Colonic mucosa (tissue), 4 donors: Measurements from ENCODE around the gene IL20RA. TPM values are rescaled to one million over a fixed set of nuclear protein-coding genes. Genes with fewer than 3 reads are reported as not detected.

ENCODE experiments used
- DNase-seq: peaks from one replicate; pipeline ENCODE4 v3.0.0-alpha.2; 2020
- H3K27ac ChIP-seq: fragments of 200-600 bp; one replicate; pipeline ENCODE4 v1.8.0; 2021
- H3K27me3 ChIP-seq: fragments of 200-600 bp; one replicate; pipeline ENCODE4 v1.8.0; 2021
- H3K36me3 ChIP-seq: fragments of 200-600 bp; one replicate; pipeline ENCODE4 v1.8.0; 2021
- H3K4me1 ChIP-seq: fragments of 200-600 bp; one replicate; pipeline ENCODE4 v1.8.0; 2021; ENCODE audit warnings: mild to moderate bottlenecking
- H3K4me3 ChIP-seq: fragments of 200-600 bp; one replicate; pipeline ENCODE4 v1.8.0; 2021
- H3K9ac ChIP-seq, 2 donors: one replicate each; pipeline ENCODE4 v1.7.0; 2013; ENCODE audit warnings: control low read depth in 2 of 2, low read depth in 2 of 2, low read length in 2 of 2
- H3K9me3 ChIP-seq: fragments of 200-600 bp; one replicate; pipeline ENCODE4 v1.8.0; 2021
- CTCF ChIP-seq: fragments of 200-600 bp; IDR thresholded peaks from one replicate; pipeline ENCODE4 v1.8.0; 2022; ENCODE audit warnings: antibody characterized with exemption, mild to moderate bottlenecking
- intact Hi-C: fragments of 100-400 bp; cut with DNase I; formaldehyde crosslinking; loops from one replicate; pipeline ENCODE4 v1.14.1; 2022
- total RNA-seq, 2 donors: library from RNA; stranded (reverse); fragmentation: NEBNext Ultra II Directional in 1 of 2; extraction: Animal tissue kit (Norgen Biotek cat#: 25700) in 1 of 2; gene quantifications; one replicate each; pipeline ENCODE4 v1.2.1, GENCODE V29; 2021
- donor health status: healthy.
- donor health status: DM: no; HTN: no; CAD: no.
- donor health status: DM: no; HTN: no; CAD: no.

IL20RA gene
- total RNA-seq, 2 donors from 2014 or later, result 12.2 to 12.8 TPM

DNA sequence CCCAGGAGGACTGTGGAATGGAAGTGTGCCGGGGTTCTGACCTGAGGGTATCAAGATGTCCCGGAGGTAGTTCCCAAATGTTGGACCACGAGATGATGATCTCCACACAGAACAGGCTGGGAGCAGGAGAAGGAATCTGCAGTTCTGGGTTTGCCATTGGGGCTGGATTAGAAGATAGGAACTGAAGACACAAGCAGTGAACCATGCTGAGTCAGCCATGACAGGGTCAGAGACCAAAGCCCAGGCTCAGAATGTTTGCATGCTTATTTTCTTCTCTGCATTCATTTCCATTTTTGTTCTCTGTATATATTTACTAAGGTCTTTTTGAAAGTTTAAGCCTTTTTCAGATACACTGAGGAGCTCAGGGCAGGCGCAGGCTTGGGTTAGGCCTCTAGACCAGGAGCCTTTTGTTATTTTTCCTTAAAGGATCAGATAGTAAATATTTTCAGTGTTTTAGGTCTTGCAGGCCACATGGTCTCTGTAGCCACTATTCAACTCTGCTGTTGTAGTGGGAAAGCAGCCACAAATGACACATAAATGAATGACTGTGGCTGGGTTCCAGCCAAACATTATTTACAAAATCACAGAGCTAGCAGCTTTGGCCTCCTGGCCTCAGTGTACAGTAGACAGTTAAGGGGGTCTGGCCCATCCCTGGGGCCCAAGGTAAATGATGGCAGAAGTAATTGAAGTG, 94.2 kb downstream of the IL20RA start:
- Histone ChIP-seq H3K4me3 (no peak overlapping the region), H3K4me1 (no peaks in the 10 kb centered on the region), H3K36me3 (no peaks in the 10 kb centered on the region), H3K27me3 (no peaks in the 10 kb centered on the region), H3K9me3 (no peaks in the 10 kb centered on the region), H3K27ac (no peak overlapping the region), H3K9ac (no peak overlapping the region)
- intact Hi-C loops, result no loop called here
- no peak for DNase-seq
- TF ChIP-seq CTCF, result no peak

Other genes starting within 250 kb of the IL20RA start
- gene PEX7, start 222.4 kb downstream of the IL20RA start, total RNA-seq, result 10 to 100 TPM; 11.3 to 12.7 TPM
- under 1 TPM; 0.15 to 0.32 TPM for gene SLC35D3, start 122.7 kb downstream of the IL20RA start, total RNA-seq
- under 1 TPM in 1 of 2 donors, not detected in 1; 0.21 TPM for gene IL22RA2, start 128.7 kb upstream of the IL20RA start, total RNA-seq
- gene IFNGR1, start 174.4 kb upstream of the IL20RA start, total RNA-seq, result 100 to 1,000 TPM in 1 of 2 donors, 10 to 100 TPM in 1; 58.2 to 131 TPM